ENCODE measurements around the gene POU3F1.

DNA sequence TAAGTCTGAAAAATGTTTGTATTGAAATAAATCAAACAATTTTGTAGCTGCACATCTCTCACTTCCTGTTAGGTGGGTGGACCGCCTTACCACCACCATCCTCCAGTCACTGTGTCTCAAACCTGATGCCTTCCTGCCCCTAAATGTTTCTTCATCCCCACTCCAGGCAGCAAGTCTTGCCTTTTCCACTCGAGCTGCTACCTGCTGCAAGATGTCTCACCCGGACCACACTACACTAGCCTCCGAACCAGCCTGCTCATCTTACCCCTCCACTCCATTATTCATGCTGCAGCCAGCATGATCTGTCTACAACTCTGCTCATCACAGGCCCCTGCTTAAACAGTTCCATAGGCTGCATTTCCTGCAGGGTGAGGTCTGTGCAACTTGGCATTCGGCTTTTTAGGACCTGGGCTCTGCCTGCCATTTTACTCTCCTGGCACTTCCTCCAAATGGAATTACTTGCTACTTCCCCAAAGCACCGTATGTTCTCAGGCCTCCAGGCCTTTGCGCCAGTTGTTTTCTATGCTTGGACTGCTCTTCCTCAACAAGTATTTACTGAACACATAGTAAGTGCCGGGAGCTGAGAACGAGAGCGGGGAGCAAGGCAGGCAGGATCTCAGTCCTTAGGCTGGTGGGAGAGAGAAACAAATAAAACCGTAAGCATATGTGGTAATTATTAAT lies 51.6 kb downstream of the POU3F1 start:
- TF ChIP-seq POLR2A (IDR thresholded peaks at IDR 0.05): no peak
- TF ChIP-seq, protein P1, sequence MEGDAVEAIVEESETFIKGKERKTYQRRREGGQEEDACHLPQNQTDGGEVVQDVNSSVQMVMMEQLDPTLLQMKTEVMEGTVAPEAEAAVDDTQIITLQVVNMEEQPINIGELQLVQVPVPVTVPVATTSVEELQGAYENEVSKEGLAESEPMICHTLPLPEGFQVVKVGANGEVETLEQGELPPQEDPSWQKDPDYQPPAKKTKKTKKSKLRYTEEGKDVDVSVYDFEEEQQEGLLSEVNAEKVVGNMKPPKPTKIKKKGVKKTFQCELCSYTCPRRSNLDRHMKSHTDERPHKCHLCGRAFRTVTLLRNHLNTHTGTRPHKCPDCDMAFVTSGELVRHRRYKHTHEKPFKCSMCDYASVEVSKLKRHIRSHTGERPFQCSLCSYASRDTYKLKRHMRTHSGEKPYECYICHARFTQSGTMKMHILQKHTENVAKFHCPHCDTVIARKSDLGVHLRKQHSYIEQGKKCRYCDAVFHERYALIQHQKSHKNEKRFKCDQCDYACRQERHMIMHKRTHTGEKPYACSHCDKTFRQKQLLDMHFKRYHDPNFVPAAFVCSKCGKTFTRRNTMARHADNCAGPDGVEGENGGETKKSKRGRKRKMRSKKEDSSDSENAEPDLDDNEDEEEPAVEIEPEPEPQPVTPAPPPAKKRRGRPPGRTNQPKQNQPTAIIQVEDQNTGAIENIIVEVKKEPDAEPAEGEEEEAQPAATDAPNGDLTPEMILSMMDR (IDR thresholded peaks at IDR 0.05): no peak

Data from Peyer's patch (tissue), 4 donors.